Mesendoderm (in vitro differentiated cells): ENCODE data around the gene TNFRSF12A.

ENCODE experiments used
- DNase-seq: peaks from one replicate; pipeline ENCODE4 v3.0.0; 2013
- H2AK5ac ChIP-seq: 2 replicates; pipeline ENCODE4 v1.6.1; 2013; ENCODE audit warnings: low read length, inconsistent platforms
- H2BK120ac ChIP-seq: 2 replicates; pipeline ENCODE4 v1.6.1; 2013; ENCODE audit warnings: low read depth, mild to moderate bottlenecking, low read length, moderate library complexity, mixed read lengths
- H2BK15ac ChIP-seq: replicated peaks from 2 replicates; pipeline ENCODE4 v1.6.1; 2013; ENCODE audit warnings: low read depth, mild to moderate bottlenecking, moderate library complexity
- H2BK5ac ChIP-seq: 2 replicates; pipeline ENCODE4 v1.6.1; 2013; ENCODE audit warnings: low read length, inconsistent platforms
- H3K18ac ChIP-seq: 2 replicates; pipeline ENCODE4 v1.6.1; 2013; ENCODE audit warnings: mild to moderate bottlenecking, low read length, mixed read lengths
- H3K23ac ChIP-seq: one replicate; pipeline ENCODE4 v1.6.1; 2013; ENCODE audit warnings: low read length
- H3K27ac ChIP-seq: 2 replicates; pipeline ENCODE4 v1.5.1; 2013; ENCODE audit warnings: low read depth, mild to moderate bottlenecking, inconsistent platforms, low read length, moderate library complexity
- H3K27me3 ChIP-seq: 2 replicates; pipeline ENCODE4 v1.6.1; 2013; ENCODE audit warnings: low read length, control low read depth, mild to moderate bottlenecking, inconsistent platforms; ENCODE audit not compliant: insufficient read depth, poor library complexity
- H3K36me3 ChIP-seq: 2 replicates; pipeline ENCODE4 v1.6.1; 2013; ENCODE audit warnings: low read length, inconsistent platforms; ENCODE audit not compliant: control insufficient read depth, insufficient read depth
- H3K4ac ChIP-seq: one replicate; pipeline ENCODE4 v1.6.1; 2013; ENCODE audit warnings: low read depth, mild to moderate bottlenecking, low read length, moderate library complexity
- H3K4me1 ChIP-seq: 2 replicates; pipeline ENCODE4 v1.6.1; 2013; ENCODE audit warnings: low read depth, low read length, inconsistent platforms; ENCODE audit not compliant: control insufficient read depth
- H3K4me2 ChIP-seq: 2 replicates; pipeline ENCODE4 v1.6.1; 2013; ENCODE audit warnings: low read length
- H3K4me3 ChIP-seq: 2 replicates; pipeline ENCODE4 v1.5.1; 2013; ENCODE audit warnings: mild to moderate bottlenecking, low read length
- H3K56ac ChIP-seq: one replicate; pipeline ENCODE4 v1.6.1; 2013; ENCODE audit warnings: low read length
- H3K79me1 ChIP-seq: 2 replicates; pipeline ENCODE4 v1.6.1; 2013; ENCODE audit warnings: low read length, inconsistent platforms
- H3K79me2 ChIP-seq: 2 replicates; pipeline ENCODE4 v1.6.1; 2013; ENCODE audit warnings: mild to moderate bottlenecking, low read length; ENCODE audit not compliant: control insufficient read depth, insufficient read depth
- H3K9ac ChIP-seq: 2 replicates; pipeline ENCODE4 v1.6.1; 2013; ENCODE audit warnings: low read length, inconsistent platforms
- H4K5ac ChIP-seq: one replicate; pipeline ENCODE4 v1.6.1; 2013; ENCODE audit warnings: low read length
- H4K8ac ChIP-seq: one replicate; pipeline ENCODE4 v1.6.1; 2013; ENCODE audit warnings: low read depth, mild to moderate bottlenecking, control low read depth, low read length, moderate library complexity
- WGBS: extraction: QIAGEN DNeasy Blood & Tissue Kit; methylation state at CpG from one replicate; pipeline ENCODE4 v1.1.7; 2013; ENCODE audit warnings: low lambda C conversion rate, missing lambda C conversion rate; ENCODE audit not compliant: insufficient coverage; ENCODE audit errors: extremely low coverage; 5-methylcytosine and 5-hydroxymethylcytosine counted together

The TNFRSF12A gene

DNA sequence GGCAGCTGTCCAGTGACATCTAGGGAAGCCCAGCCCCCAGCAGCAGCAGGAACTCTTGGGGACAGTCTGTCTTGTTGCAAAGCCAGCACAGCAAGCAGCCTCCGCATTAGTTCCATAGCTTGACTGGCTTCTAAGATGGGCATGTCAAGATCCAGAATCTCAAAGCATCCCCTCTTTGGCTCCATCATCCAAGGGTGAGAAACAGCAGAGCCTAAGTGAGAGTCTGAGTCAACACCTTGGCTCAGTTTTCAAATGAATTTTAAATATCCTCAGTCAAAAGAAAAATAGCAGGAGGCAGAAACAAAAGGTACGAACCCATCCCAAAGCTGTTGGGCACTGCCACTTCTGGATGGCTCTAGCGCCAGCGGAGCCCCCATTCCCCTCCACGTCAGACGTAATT lies 5.2 kb upstream of the TNFRSF12A start:
- no peak overlapping the region for H3K18ac ChIP-seq
- H3K27ac ChIP-seq, result no peak overlapping the region
- no peaks in the 10 kb centered on the region for H3K27me3 ChIP-seq
- H3K4me2 ChIP-seq, result no peak overlapping the region
- DNase-seq, result no peak
- H3K36me3 ChIP-seq, result peaks cover 2% of the 10 kb centered on the region
- no CpG with 5 or more reads among the region's 6 CpGs for WGBS
- no peak overlapping the region for H3K4ac ChIP-seq
- H3K79me1 ChIP-seq, result peaks cover 3% of the 10 kb centered on the region
- H3K9ac ChIP-seq, result no peak overlapping the region
- H3K4me3 ChIP-seq, result no peak overlapping the region
- H2BK15ac ChIP-seq, result no peak overlapping the region
- H2BK5ac ChIP-seq, result no peak overlapping the region
- H2BK120ac ChIP-seq, result no peak overlapping the region
- H3K79me2 ChIP-seq, result peaks cover 17% of the 10 kb centered on the region
- no peak overlapping the region for H3K23ac ChIP-seq
- H2AK5ac ChIP-seq, result no peak overlapping the region
- H3K56ac ChIP-seq, result no peak overlapping the region
- no peak overlapping the region for H4K5ac ChIP-seq
- no peaks in the 10 kb centered on the region for H3K4me1 ChIP-seq
- H4K8ac ChIP-seq, result no peak overlapping the region

GRCh38 chr16:3015865-3016521 lies 4.2 kb upstream of the TNFRSF12A start:
- Histone ChIP-seq H3K4me1 (no peaks in the 10 kb centered on the region), H2BK15ac (no peak overlapping the region), H3K79me1 (peaks cover 3% of the 10 kb centered on the region), H3K4me2 (no peak overlapping the region), H3K4ac (no peak overlapping the region), H4K8ac (no peak overlapping the region), H3K79me2 (peaks cover 21% of the 10 kb centered on the region), H3K23ac (no peak overlapping the region), H2AK5ac (no peak overlapping the region), H3K56ac (no peak overlapping the region), H3K18ac (no peak overlapping the region), H3K27ac (no peak overlapping the region), H3K9ac (peak overlapping the region; percentile 9), H4K5ac (no peak overlapping the region), H3K27me3 (no peaks in the 10 kb centered on the region), H3K36me3 (peaks cover 2% of the 10 kb centered on the region), H2BK120ac (no peak overlapping the region), H3K4me3 (no peak overlapping the region), H2BK5ac (no peak overlapping the region)
- DNase-seq, result no peak
- WGBS, result no CpG with 5 or more reads among the region's 13 CpGs

- H3K4me3 ChIP-seq, result peak overlapping the region; percentile 89
- H2AK5ac ChIP-seq, result peak overlapping the region; percentile 69
- H3K27ac ChIP-seq, result peak overlapping the region; percentile 60
- no peaks in the 10 kb centered on the region for H3K27me3 ChIP-seq
- H3K79me2 ChIP-seq, result peaks cover 21% of the 10 kb centered on the region
- peak overlapping the region; percentile 94 for H3K4me2 ChIP-seq
- H3K36me3 ChIP-seq, result peaks cover 2% of the 10 kb centered on the region
- peak overlapping the region; percentile 93 for H3K4ac ChIP-seq
- H3K9ac ChIP-seq, result peak overlapping the region; percentile 98
- no peak for DNase-seq
- no peak overlapping the region for H2BK15ac ChIP-seq
- WGBS, result no CpG with 5 or more reads among the region's 20 CpGs
- H3K56ac ChIP-seq, result peak overlapping the region; percentile 97
- H3K18ac ChIP-seq, result peak overlapping the region; percentile 70
- peaks cover 3% of the 10 kb centered on the region for H3K4me1 ChIP-seq
- no peak overlapping the region for H4K8ac ChIP-seq
- H2BK120ac ChIP-seq, result no peak overlapping the region
- H3K23ac ChIP-seq, result peak overlapping the region; percentile 29
- H3K79me1 ChIP-seq, result peaks cover 3% of the 10 kb centered on the region
- no peak overlapping the region for H4K5ac ChIP-seq
- peak overlapping the region; percentile 76 for H2BK5ac ChIP-seq
Observed at GRCh38 chr16:3017344-3017743, 2.8 kb upstream of the TNFRSF12A start.

DNA sequence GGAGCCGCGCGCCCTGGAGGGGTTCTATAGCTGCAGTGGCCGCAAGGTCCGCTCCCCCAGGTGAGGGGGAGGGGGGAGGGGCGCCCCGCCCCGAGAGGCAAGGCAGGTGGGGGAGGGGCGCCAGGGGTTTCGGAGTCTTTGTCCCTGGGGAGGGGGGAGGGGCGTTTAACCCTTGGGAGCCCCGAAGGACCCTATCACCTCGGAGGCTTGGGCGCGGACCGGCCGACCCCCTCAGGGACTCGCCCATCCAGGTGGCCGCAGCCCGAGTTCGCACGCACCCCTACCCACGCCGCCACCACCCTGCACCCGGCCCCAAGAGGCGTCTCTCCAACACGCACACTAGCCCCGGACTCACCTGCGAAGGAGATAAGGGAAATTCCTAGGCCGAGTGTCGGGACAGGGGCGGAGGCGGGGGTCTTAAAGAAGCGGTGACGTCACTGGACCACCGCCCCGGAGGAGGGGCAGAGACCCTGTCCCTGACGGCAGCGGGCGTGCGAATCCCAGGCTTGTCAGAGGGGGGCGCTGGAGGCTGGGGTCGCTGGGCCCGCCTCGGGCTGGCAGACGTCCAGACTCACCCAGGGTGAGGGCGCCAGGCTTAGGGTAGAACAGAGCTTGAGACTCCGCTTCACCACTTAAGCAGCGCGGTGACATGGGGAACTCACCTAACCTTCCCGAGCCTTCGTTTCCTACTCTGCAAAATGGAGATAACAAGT lies 2.2 kb upstream of the TNFRSF12A start, which contains the start of gene CLDN6:
Gene CLDN6, minus strand, starts transcription at position 390 of the 713 bp plus-strand sequence. CDS start 2,162 bp downstream, outside the sequence.
- H3K56ac ChIP-seq, result peak within 1 kb of the TSS; percentile 97
- peaks cover 9% of the 10 kb centered on the region for H3K4me1 ChIP-seq
- no peaks in the 10 kb centered on the region for H3K27me3 ChIP-seq
- peak; percentile 98 for DNase-seq
- H3K23ac ChIP-seq, result peak within 1 kb of the TSS; percentile 29
- peak within 1 kb of the TSS; percentile 98 for H3K9ac ChIP-seq
- no peak within 1 kb of the TSS for H2BK15ac ChIP-seq
- peak within 1 kb of the TSS; percentile 93 for H3K4ac ChIP-seq
- H3K18ac ChIP-seq, result peak within 1 kb of the TSS; percentile 92
- no CpG with 5 or more reads among the region's 52 CpGs for whole genome bisulfite sequencing
- H3K36me3 ChIP-seq, result peaks cover 2% of the 10 kb centered on the region
- peak within 1 kb of the TSS; percentile 81 for H3K27ac ChIP-seq
- H3K79me2 ChIP-seq, result peaks cover 21% of the 10 kb centered on the region
- peak within 1 kb of the TSS; percentile 89 for H3K4me3 ChIP-seq
- no peak within 1 kb of the TSS for H2BK120ac ChIP-seq
- H2BK5ac ChIP-seq, result peak within 1 kb of the TSS; percentile 84
- no peak within 1 kb of the TSS for H4K5ac ChIP-seq
- peak within 1 kb of the TSS; percentile 94 for H3K4me2 ChIP-seq
- H2AK5ac ChIP-seq, result peak within 1 kb of the TSS; percentile 69
- H3K79me1 ChIP-seq, result peaks cover 6% of the 10 kb centered on the region
- H4K8ac ChIP-seq, result no peak within 1 kb of the TSS

DNA sequence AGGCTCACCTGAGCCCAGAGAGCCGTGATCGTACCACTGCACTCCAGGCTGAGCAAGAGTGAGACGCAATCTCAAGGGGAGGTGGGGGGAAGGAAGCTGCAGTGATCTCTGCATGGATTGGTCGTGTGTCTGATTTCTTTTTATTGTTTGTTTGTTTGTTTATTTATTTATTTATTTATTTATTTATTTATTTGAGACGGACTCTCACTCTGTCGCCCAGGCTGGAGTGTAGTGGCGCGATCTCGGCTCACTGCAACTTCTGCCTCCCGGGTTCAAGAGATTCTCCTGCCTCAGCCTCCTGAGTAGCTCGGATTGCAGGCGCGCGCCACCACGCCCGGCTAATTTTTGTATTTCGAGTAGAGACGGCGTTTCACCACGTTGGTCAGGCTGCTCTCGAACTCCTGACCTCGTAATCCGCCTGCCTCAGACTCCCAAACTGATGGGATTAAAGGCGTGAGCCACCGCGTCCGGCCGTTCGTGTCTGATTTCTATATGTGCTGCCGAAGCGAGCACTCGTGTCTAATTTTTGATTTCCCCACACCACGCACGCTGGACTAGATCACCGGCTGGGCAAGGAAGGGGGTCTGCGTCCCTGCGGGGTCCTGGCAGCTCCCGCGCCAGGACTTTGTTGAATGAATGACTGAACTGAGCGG lies 448 bp upstream of the TNFRSF12A start:
- Histone ChIP-seq H3K4me2 (peak overlapping the region; percentile 83), H3K9ac (peak overlapping the region; percentile 69), H3K4me3 (no peak overlapping the region), H4K5ac (no peak overlapping the region), H3K27me3 (no peaks in the 10 kb centered on the region), H2BK15ac (no peak overlapping the region), H3K56ac (peak overlapping the region; percentile 85), H3K23ac (no peak overlapping the region), H3K79me2 (peaks cover 21% of the 10 kb centered on the region), H3K36me3 (peaks cover 2% of the 10 kb centered on the region), H2BK120ac (no peak overlapping the region), H4K8ac (no peak overlapping the region), H3K18ac (no peak overlapping the region), H3K27ac (no peak overlapping the region), H2AK5ac (no peak overlapping the region), H3K79me1 (peaks cover 8% of the 10 kb centered on the region), H2BK5ac (peak overlapping the region; percentile 23), H3K4me1 (peaks cover 12% of the 10 kb centered on the region), H3K4ac (no peak overlapping the region)
- WGBS, result no CpG with 5 or more reads among the region's 40 CpGs
- no peak for DNase-seq
